Tibial nerve (tissue), 4 donors: ENCODE results near the gene AGMO.

Experiments used
- CTCF ChIP-seq, 5 experiments: fragments of 200-600 bp in 3 of 5; fragments of 450-650 bp in 2 of 5; sonication (generic) in 3 of 5; IDR thresholded peaks; one replicate each; pipeline ENCODE4 v1.5.1; 2016 to 2019; ENCODE audit warnings: antibody characterized with exemption in 5 of 5, mild to moderate bottlenecking in 3 of 5, moderate library complexity in 2 of 5
- EP300 ChIP-seq, 2 donors: sonication (generic); formaldehyde crosslinking; IDR thresholded peaks; one replicate each; pipeline ENCODE4 v1.6.1; 2017; ENCODE audit warnings: antibody characterized with exemption in 2 of 2, mild to moderate bottlenecking in 1 of 2
- POLR2A ChIP-seq, 2 donors: fragments of 450-650 bp; IDR thresholded peaks; one replicate each; pipeline ENCODE4 v1.6.1; 2017; ENCODE audit warnings: antibody characterized with exemption in 2 of 2, mild to moderate bottlenecking in 2 of 2, moderate library complexity in 2 of 2

- TF ChIP-seq CTCF (IDR thresholded peaks at IDR 0.05) (no peak), POLR2A (IDR thresholded peaks at IDR 0.05) (no peak), EP300 (IDR thresholded peaks at IDR 0.05) (no peak)
Measured at GRCh38 chr7:15334536-15335263, 227.1 kb downstream of the AGMO start.
